ENCODE data around the gene SPRN.
"Not testable (repeated sequence)": the region's sequence is repeated elsewhere in the genome, so short reads cannot be mapped to it uniquely, and the experiment has no call there.

The SPRN gene, protein sequence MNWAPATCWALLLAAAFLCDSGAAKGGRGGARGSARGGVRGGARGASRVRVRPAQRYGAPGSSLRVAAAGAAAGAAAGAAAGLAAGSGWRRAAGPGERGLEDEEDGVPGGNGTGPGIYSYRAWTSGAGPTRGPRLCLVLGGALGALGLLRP

DNA sequence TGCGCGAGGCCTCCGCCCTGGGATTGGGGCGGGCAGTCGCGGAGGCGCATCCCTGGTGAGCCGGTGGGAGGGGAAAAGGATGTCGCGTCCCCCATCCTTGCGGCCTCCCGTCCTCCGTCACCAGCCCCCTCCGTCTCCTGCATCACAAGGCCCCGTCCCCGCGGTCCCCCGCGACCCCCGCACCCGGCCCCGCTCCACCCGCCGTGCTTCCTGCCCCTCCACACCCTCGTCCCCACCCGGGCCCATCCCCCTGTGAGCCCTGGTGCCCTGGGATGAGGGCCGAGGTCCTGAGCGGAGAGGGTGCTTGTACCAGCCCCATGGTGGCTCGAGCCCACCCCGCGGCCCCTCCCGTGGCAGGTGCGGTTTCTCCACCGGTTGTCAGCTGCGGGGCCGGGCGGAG, at the start of gene SPRN:
Gene SPRN, minus strand, starts transcription at position 25 of the 400 bp plus-strand sequence. CDS start 944 bp downstream, outside the sequence.
- not testable (repeated sequence) for DNase-seq (ENCODE audit: low spot score)

DNA sequence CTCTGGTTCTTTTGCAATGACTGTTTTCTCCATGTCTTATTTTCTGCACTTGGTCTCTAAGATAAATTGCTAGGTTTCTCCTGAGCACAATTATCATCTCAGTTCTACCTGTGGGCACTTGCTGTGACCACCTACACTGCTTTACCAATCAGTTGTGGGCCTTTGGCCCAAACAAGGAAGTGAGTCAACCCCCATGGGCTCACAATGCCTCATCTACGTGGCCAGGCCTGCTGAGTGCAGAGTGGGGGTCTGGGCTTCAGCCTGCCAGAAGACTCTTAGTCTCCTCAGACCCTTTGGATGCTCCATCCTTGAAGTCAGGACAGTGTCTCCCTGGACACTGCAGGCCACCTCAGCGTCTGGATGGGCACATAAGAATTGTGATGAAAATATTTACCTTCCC, 49.6 kb upstream of the SPRN start:
- DNase-seq (ENCODE audit: low spot score): no peak

DNA sequence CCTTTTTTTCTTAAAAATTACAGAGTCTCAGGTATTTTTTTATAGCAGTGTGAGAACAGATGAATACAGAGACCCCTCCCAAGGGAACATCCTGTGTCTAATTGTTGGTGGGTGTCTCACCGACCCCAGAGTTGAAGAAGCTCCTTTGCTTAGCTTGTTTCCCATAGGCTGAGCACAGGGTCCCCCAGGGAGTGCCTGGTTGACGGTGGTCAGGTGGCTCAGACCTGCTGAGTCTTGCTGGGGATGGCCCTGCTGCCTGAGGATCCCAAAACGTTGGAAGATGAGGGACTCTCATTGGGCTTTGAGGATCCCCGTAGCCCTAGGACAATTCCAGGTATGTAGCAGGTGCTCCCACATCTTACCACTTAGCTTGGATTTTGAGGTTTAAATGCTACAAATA, 48.8 kb upstream of the SPRN start:
- no peak for DNase-seq (ENCODE audit: low spot score)

DNA sequence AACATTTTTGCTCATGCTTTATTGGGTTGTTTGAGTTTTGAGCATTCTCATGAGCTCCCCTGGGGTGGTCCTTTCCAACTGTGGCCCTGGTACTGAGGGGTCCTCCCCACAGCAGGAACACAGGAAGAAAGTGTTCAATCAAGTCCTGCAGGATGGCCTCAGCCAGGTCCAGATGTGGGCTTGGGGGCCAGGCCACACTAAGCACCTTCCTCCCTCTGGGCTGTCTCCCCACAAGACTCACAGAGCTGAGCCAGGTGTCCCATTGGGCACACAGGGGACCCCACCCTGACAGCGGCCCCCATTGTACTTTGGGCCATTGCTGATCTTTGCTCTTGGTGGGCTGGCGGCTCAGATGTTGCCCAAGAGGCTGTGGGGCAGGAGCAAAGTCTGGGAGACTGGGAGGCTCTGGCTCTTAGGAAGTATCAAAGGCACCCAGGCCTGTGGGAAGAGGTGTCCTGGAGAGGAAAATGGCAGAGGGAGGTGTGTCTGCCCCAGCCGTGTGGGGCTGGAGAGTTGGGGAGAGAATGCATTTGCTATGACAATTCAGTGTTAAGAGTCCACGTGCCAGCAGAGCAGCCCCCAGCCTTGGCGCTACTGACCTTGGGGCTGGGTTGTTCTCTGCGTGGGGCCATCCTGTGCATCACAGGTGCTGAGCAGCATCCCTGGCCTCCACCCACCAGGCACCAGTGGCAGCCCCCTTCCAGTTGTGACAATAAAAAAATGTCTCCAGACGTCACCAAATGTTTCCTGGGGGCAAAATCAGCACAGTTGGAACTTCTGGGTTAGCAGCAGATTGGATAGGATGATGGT, 47.1 kb upstream of the SPRN start:
- no peak for DNase-seq (ENCODE audit: low spot score)

DNA sequence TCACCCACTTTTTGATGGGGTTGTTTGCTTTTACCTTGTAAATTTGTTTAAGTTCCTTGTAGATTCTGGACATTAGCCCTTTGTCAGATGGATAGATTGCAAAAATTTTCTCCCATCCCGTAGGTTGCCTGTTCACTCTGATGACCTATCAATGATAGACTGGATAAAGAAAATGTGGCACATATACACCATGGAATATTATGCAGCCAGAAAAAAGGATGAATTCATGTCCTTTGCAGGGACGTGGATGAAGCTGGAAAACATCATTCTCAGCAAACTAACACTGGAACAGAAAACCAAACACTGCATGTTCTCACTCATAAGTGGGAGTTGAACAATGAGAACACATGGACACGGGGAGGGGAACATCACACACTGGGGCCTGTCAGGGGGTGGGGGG, 44.8 kb upstream of the SPRN start:
- DNase-seq (ENCODE audit: low spot score): not testable (repeated sequence)

DNA sequence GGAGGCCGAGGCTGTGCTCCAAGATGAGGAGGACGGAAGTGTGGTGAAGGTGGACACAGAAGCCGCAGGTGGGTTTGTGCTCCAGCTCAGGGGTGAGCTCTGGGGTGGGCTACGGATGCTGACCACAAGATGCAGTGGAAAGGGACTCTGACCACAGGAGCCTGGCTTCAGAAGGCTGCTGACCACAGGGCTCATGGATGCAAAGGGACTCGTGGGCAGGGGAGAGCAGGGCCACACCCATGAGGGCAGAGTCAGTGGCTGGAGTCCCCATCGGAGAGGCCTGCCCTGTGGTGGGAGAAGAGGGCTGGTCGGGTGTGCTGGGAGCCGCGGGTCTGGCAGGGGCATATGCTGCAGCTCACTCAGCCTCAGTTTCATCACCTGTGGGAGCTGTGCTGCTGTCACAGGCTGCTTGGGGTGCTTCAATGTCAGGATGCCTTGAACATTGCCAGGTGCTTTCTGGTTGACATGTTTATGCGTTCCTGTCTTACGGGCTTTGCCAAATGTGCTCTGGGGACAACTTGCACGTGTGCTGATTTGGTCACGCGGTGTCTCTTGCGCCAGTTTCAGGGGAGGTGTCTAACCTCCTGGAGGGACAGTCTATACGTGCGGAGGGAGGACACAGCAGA, 43.0 kb upstream of the SPRN start:
- no peak for DNase-seq (ENCODE audit: low spot score)

DNA sequence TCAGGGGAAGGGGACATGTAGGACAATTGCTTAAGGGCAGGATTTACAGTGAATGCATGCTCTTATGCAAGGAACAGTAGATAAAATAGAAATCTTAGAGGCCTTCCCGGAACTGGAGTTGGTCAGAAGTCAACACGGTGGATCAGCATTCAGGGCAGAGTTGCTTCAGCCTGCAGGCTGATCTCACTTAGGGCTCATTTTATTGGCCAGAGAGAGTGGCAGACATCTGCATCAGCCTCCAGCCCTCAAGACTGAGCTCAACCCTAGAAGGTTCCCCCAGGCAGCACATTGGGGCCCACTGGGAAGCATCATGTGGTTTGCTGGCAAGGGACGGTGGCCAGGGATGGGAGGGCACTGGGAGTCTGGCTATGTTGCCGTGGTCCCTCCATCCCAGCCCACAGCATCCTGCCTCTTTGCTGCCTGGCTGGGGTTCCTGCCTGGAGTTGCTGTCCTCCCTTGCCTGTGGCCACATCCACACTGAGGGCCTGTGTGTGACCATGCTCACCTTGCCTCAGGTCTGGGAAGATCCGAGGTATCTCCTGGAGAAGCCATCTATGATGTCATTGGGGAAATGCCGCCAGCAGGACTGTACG, 42.4 kb upstream of the SPRN start:
- DNase-seq (ENCODE audit: low spot score): no peak

DNA sequence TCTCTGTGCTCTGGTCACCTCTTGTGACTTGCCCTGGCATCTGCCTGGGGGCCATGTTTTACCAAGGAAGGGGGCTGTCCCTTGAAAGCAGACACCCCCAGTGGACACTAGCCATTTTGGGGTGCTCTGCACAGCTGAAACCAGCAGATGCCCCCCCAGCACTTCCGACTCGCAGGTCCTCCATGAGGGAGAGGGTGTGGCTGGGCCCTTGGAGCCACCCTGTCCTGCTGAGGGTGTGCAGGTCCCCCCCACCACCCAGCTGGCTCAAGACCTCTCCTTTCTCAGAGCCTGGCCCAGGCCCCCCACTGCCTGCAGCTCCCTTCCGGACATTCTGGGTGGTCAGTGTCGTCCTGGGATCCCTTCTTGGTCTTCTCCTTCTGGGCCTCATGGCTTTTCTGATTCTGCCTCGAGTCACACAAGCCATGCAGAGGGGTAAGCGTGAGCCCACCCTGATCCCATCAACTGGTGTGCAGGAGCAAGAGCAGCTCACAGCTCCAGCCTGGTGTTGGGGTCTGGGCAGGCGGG, 41.6 kb upstream of the SPRN start:
- DNase-seq (ENCODE audit: low spot score): no peak

DNA sequence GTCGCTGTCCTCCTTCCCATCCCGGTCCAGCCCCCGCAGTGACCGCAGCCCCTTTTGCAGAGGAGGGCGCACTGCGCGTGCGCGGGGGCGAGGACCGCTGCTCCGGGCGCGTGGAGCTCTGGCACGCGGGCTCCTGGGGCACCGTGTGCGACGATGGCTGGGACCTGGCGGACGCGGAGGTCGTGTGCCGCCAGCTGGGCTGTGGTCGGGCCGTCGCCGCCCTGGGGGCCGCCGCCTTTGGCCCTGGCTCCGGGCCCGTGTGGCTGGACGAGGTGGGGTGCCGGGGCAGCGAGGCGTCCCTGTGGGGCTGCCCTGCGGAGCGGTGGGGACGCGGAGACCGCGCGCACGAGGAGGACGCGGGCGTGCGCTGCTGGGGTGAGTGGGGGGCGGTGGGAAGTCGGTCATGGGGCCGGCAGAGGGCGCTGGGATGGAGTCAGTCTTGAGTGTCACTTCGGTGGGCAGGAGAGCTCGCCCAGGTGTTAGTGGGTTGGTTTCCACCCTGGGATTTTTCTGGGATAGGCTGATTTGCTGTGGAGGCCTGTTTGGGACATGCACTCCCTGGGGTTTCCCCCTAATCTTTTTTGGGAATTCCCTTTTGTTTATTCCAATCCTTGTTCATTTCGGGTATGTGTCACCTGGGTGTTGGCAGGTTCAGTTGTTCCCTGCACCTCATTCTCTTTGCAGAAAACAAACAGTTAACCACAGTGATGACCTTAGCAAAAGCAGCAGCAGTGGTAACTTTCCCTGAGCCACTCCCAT, 40.9 kb upstream of the SPRN start:
- DNase-seq (ENCODE audit: low spot score): no peak

DNA sequence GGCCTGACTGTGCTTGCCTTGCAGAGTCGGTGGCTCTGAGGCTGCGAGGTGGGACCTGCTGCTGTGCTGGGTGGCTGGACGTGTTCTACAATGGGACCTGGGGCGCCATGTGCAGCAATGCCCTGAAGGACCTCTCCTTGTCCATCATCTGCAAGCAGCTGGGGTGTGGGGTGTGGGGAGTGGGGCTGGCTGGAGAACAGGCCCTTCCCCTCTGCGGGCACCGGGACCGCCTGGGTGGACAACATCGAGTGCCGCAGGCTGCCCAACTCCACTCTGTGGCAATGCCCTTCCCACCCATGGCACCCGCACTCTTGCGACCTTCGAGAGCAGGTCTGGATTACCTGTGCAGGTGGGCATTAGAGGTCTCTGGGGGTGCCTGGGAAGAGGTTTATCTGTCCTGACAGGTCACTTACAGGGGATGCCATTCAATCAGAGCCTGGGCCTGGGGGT, 40.2 kb upstream of the SPRN start:
- no peak for DNase-seq (ENCODE audit: low spot score)

DNA sequence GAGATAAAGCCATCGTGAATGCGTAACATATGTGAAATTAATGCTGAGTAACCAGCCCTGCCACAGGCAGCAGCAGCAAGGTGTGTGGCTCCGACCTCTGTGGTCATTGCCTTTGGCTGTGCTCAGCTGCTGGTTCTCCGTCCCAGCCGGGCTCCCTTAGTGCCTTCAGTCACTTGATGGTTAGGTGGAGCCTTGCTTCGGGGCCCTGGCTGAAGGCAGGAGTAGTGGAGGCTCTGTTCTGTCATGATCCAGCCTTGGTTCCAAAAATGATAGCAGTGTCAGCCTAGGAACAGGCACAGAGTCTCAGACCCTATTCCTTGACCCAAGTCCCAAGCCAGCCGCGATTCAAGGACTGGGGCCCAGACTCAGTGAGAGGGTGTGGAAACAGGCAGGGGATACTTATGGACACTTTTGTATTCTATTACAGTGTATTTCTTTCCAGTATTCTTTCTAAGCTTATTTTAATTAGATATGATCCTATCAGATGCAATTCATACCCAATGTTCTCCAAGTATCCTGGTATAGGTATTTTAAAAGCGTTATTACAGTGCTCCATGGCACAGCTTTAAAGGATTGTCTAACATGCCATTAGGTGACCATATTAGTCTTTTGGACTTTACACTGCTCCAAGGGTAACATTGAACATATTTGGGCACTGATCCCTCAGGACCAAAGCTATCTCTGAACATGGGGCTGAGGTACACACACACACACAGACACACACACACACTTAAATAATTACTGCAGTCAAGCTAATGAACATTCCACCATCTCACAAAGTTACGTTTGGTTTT, 38.3 kb upstream of the SPRN start:
- DNase-seq (ENCODE audit: low spot score): no peak

DNA sequence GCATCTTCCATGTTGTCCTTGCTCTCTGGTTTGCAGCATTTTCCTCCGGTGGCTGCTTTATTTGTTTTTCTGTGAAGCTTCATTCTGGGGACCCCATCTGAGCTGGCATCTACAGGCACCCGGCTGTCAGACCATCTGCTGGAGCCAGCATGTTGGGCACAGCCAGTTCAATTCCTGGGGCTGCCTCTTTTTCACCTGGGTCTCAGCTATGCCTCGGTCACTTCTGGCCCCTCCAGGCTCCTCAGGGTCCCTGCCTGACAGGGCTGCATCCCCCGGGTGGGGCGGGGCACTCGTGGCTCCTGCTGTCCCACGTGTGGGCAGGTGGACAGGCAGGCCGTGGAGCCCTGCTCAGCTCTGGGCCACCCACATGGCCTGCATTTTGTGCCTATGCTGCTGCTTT, 37.4 kb upstream of the SPRN start:
- no peak for DNase-seq (ENCODE audit: low spot score)

DNA sequence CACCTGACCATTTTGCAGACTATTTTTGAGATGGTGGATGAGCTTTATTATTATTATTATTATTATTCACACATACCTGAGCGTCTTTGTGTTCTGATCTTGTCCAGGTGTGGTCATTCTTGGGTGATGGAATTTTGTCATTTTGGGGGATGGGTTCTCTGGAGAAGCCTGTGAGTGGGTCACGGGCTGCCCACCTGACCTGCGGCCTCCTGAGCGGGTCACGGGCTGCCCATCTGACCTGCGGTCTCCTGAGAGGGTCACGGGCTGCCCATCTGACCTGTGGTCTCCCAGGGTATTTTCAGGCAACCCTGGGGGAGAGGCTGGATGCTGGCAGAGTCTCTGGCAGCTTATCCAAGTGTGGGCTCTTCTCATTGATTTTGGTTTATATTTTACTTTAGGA, 36.6 kb upstream of the SPRN start:
- no peak for DNase-seq (ENCODE audit: low spot score)

DNA sequence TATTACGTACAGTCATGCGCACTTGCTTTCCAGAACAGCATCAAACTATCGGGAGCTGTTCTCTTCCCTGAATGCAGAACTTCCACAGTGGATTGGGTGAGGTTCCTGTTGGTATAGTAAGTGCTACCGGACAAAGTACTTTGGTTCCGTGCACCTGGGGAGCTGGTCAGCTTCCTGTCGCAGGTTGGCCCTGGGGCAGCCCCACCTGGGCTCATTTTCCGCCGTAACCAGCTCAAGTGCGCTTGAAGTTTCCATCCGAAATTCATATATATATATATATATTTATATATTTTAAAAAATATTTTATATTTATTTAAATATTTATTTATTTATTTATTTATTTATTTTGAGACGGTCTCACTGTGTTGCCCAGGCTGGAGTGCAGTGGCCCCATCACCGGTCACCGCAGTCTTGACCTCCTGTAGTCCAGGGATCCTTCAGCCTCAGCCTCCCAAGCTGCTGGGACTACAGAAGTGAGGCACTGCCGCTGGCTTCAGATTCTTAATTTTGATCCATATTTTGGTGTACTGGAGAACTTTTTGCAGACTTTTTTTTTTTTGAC, 35.9 kb upstream of the SPRN start:
- DNase-seq (ENCODE audit: low spot score): no peak

DNA sequence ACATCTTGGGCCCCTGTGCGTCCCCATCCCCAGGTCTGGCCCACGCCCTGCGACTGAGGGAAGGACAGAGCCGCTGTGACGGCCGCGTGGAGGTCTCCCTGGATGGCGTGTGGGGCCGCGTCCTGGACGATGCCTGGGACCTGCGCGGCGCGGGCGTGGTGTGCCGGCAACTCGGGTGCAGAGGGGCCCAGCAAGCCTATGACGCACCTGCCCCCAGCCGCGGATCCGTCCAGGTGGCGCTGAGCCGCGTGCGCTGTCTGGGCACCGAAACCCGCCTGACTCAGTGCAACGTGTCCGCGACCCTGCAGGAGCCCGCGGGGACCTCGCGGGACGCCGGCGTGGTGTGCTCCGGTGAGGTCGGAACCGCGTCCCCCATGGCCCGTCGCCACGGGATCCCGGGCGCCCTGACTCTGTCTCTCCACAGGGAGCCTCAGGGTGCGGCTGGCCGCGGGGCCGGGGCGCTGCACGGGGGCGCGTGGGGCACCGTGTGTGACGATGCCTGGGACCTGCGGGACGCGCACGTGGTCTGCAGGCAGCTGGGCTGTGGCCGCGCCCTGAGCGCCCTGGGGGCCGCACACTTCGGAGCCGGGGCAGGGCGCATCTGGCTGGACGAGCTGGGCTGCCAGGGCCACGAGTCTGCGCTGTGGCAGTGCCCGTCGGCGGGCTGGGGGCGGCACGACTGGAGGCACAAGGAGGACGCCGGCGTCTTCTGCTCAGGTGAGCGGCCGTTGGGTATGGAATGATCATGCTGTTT, 35.2 kb upstream of the SPRN start:
- no peak for DNase-seq (ENCODE audit: low spot score)

DNA sequence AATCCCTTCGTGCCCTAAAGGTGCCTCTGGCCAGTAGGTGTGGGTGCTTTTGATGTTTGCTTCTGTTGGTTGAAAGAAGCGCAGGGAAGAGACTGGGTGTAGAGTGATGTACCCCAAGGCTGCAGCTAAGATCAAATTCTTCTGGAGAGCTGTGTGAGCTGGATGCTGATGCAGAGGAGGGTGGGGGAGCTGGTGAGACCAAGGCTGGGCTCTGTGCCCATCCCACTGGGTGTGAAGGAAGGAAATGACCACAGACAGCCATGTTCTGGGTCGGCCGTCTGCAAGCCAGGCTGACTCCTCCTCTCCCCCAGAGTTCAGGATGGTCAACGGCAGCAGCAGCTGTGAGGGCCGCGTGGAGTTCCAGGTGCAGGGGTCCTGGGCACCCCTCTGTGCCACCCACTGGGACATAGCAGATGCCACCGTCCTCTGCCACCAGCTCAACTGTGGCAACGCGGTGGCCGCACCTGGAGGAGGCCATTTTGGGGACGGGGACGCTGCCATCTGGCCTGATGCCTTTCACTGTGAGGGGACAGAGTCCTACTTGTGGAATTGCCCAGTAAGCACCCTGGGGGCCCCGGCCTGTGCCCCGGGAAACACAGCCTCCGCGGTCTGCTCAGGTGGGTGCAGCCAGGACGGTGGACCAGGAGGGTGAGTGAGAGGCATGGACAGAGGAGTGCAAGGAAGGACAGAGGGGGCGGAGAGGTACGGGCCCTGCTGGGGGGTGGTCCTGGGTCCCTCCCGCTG, 34.5 kb upstream of the SPRN start:
- DNase-seq (ENCODE audit: low spot score): no peak

DNA sequence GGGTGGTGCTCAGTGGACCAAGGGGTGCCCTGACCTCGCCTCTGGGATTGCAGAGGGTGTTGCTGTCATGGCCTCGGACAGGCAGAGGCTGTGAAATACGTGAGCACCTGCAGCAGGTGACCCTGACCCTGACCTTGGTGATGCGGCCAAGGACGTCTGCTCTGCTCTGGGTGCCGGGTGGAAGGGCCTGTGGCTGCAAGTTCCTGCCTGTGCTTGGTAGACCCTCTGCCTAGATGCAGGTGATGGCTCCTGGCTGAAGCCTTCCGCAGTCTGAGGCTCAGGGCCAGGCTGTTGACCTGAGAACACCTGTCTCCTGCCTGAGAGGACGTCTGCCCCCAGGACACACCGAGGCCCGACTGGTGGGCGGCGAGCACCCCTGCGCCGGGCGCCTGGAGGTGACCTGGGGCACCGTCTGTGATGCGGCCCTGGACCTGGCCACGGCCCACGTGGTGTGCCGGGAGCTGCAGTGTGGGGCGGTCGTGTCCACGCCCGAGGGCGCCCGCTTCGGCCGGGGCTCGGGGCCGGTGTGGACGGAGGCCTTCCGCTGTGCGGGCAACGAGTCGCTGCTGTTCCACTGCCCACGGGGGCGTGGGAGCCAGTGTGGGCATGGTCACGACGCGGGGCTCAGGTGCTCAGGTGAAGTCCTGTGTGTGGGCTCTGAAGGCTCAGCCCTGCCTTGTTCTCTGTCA, 33.7 kb upstream of the SPRN start:
- DNase-seq (ENCODE audit: low spot score): no peak

DNA sequence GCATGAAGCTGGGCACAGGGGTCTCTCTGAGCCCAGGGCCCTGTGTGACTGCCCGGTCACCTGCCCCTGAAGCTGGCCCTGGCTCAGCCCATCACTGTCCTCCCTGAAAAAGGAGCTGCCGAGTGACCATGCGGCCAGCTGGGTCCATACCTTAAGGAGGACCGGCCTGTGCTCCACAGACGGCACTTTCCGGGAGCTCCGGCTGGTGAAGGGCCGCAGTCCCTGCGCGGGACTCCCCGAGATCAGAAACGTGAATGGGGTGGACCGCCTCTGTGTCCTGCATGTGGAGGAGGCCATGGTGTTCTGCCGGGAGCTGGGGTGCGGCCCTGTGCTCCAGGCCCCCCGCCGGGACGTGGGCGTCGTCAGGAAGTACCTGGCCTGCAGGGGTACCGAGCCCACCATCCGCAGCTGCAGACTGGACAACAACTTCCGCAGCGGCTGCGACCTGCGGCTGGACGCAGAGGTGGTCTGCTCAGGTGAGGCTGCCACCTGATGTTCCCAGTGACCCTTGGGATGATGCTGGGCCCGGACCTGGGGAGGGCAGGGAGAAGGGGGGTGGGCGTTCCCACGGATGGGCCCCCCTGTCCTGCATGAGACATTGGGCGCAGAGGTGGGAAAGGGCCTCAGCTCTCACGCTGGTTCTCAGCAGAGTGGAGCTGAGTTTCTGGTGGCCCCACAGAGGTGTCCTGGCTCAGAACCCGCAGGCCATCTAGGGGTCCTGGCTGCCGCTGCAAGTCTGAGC, 32.8 kb upstream of the SPRN start:
- DNase-seq (ENCODE audit: low spot score): no peak

Data from kidney tubule cell (primary cell).